Stimulated activated CD4-positive, alpha-beta T cell treated with anti-CD3 and anti-CD28 coated beads, Interleukin-1b, Interleukin-23, amount 100 ng/mL, for 24 hours (primary cell): ENCODE measurements around the gene CRYZ.
"Not testable (repeated sequence)": the region's sequence is repeated elsewhere in the genome, so short reads cannot be mapped to it uniquely, and the experiment has no call there.

Experiments
- DNase-seq, 4 experiments: peaks; one replicate each; pipeline ENCODE4 v3.0.0-alpha.2; 2020; ENCODE audit warnings: low read depth in 4 of 4, low spot score in 1 of 4

CRYZ gene

DNA sequence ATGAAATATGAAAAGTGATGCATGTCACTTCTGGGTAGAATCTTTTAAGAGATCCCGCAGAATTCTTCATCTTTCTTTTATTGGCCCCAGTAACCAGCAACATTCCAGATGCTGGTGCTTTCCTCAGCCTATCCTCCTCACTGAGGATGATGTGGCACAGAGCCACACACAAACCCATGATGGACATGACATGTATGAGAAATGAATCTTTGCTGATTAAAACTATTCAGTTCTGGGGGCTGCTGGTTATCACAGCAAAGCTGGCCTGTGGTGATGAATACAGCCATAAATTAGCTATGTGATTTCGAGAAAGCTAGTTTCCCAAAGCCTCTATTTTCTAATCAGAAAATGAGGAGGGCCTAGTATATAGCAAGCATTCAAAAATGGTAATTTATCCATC lies 51.0 kb downstream of the CRYZ start:
- DNase-seq = no peak

DNA sequence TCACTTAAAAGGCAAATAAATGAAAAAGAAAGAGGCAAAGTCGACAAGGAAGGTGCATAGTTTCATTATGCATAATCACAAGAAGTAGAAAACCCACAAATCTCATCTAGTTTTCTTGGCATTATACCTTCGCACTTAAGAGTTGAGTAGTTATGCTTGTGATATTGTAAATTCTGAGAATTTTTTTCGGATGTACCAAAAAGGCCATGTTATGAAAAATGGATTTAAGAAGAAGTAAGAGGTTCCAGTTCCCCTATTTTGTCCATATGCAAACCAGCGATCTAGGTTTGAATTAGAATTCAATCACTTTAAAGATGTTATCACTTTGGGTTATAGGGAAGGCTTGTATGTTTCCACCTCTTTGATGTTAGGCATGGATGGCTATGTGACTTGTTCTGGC lies 51.4 kb downstream of the CRYZ start:
- no peak for DNase-seq

DNA sequence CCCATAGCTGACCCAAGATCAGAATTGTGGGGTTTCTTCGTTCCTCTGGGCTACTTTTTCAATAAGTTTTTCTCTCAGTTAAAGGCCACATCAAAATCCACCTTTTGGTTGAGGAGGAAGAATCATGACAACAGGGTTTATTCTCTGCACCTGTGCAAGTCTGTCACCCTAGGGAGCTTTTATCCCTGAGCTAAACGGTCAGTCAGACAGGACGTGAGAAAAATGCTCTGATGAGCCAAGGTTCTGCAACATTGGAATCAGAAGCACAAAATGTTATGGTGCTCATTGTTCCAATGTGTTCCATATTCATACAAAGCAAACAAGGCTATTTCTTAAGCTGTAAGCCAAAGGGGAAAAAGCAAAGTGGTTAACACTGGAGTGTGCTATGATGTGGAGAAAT lies 51.8 kb downstream of the CRYZ start:
- DNase-seq = no peak

DNA sequence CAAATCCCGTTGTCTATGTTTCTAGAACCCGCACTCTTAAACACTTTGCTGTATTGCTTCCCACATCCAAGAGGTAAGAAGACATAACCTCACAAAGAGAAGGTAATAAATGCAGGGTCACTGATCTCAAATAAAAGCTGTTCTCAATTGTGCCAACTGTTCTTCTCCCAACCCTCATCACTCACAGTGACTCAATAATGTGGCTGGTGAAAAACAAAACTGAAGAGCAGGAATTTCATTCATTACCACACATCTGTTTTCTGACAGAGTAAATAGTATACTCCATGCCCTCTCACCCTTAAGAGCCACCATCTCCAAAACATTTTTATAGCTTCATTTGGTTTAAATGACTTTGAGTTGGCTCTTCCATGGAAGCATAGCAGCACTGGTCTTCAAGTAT lies 53.0 kb downstream of the CRYZ start:
- DNase-seq = no peak

DNA sequence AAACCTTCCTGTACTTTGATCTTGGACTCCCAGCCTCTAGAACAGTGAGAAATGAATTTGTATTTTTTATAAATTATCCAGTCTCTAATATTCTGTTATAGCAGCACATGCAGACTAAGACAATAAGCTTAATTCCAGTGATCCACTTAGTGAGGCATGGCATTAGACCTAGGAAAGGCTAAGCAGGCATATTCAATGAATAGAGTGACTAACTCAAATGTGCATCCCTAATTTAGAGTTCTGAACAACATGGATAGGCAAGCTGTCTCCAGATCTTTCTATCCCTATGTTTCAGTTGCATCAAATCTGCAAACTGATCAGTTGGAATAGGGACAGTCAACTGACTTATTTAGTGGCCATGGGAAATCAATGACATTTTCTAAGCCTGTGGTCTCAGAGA lies 54.9 kb downstream of the CRYZ start:
- DNase-seq = no peak

DNA sequence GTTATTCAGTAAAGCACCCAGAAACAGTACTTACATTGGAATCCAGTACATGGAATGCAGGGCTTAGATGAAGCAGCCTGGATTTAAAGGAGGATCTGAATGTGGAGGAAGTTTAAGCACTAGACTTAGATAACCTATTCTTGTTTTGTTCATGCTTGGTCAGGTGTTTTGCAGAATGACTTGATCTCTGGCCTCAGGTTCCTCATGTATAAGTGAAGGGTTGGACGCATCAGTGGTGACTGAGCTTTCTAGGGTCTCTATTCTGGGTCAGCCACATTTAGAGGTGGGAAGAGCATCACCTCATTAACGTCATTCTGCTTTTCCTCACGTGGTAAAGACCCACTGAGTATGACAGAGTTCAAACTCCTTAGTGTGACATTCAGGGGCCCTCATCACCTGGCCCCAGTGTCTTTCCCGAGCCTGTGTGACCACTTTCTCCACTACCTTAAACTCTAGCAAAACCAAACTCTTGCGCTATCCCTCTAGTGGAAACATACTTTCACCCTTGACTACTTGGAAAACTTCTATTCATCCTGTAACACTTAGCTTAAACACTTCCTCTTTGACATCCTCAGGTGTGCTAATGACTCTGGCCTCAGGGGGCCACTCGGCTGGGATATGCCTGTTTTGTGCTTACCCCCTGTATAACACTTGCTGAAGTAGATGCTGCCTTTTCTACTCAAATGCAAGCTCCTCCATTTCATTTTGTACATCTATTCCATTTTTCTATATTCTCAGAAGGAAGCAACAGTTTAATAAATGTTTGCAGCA lies 58.4 kb downstream of the CRYZ start:
- no peak for DNase-seq

DNA sequence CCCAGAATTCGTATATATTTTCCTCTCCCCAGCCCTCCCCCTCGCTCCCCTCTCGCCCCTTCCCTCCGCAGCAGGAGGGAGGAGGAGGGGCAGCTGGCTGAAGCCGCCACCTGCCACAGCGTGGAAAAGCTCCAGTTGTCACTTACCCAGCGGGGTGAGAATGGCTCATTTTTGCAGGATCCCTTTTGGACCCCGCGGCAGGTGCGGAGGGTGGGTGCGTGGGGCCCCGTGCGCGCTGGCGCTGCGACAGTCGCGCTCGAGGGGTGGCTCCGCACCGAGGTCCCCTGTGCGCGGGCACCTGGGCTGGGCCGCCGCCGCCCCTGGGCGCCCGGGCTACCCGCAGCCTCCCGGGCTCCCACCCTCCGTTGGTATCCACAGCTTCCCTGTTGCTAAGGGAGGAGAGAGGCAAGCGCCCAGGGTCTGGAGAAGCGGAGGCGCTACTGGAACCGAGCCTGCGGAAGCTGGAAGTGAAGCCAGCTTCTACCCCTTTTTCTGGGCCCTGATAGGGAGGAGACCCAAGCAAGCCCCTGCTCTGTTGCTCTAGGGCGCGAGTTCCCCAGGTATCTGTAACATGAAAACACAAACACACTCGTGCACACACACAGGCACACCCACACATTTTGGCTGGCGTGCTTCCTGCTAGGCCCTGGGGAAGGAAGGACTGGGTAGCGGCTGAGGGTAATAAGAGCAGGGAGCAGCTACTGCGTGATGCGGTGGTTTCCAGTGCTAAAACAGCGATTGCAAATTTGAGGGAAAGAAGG lies 59.3 kb downstream of the CRYZ start, which contains the start of gene ERICH3:
Gene ERICH3 (minus strand): TSS at position 442 of the 761 bp plus-strand sequence. CDS start 273 bp downstream, at position 169.
- no peak for DNase-seq

DNA sequence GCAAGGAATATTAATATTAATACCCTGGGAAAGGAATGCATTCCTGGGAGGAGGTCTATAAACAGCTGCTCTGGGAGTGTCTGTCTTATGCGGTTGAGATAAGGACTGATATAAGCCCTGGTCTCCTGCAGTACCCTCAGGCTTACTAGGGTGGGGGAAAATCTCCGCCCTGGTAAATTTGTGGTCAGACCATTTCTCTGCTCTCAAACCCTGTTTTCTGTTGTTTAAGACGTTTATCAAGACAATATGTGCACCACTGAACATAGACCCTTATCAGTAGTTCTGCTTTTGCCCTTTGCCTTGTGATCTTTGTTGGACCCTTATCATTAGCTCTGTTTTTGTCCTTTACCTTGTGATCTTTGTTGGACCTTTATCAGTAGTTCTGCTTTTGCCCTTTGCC lies 62.0 kb downstream of the CRYZ start:
- DNase-seq = not testable (repeated sequence)
